ENCODE data around the gene ATP6V0D1. TPM values are rescaled to one million over a fixed set of nuclear protein-coding genes. Genes with fewer than 3 reads are reported as not detected.

The ATP6V0D1 gene
- total RNA-seq, 1 experiment from 2014 or later, result 76.6 TPM

DNA sequence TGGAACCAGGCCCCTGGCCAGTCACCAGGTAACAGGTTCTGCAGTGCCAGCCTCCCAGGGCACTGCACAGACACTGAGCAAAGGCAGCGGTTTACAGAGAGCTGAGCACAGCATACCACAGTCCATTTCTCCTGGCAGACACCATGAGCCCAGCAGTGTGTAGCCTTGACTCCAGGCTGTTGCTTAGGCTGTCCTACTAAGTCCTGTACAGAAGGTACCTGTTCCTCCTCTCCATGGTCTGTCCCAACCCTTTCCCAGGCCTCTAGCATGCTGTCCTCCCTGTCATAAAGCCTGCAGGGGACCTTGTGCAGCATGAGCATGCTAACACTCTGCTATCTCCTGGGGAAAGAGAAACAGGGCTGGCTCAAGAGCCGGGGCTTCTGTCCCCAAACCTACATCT lies 20.0 kb downstream of the ATP6V0D1 start:
- H3K79me2 ChIP-seq (ENCODE audit: low read length), result peaks cover 27% of the 10 kb centered on the region
- peaks cover 6% of the 10 kb centered on the region; the same call in 1 of the 2 replicates for H4K20me1 ChIP-seq (ENCODE audit: low read length)
- intact Hi-C loops (cut with micrococcal nuclease), result no loop called here
- no peak overlapping the region for H3K4me2 ChIP-seq (ENCODE audit: low read length)
- H3K4me3 ChIP-seq (ENCODE audit: low read length), result no peak overlapping the region
- ChIA-PET CTCF (no interaction called here), POLR2A (ENCODE audit: unreplicated experiment) (no interaction called here)
- TF ChIP-seq EZH2phosphoT487 (IDR thresholded peaks at IDR 0.05; ENCODE audit: borderline replicate concordance, low read length), result no peak
- H3K36me3 ChIP-seq (ENCODE audit: low read depth, low read length), result no peaks in the 10 kb centered on the region
- H2AFZ ChIP-seq (ENCODE audit: low read length), result no peak overlapping the region
- no peaks in the 10 kb centered on the region for H3K9me3 ChIP-seq (ENCODE audit: low read length)
- peaks cover 5% of the 10 kb centered on the region for H3K4me1 ChIP-seq (ENCODE audit: insufficient read depth, low read length)
- ATAC-seq, result no peak
- H3K9me2 ChIP-seq (replicated peaks; ENCODE audit: low read length), result no peaks in the 10 kb centered on the region
- H3F3A ChIP-seq (ENCODE audit: low read length, unreplicated experiment), result no peaks in the 10 kb centered on the region
- BruUV-seq (replicated peaks), result no TSS peak
- no peaks in the 10 kb centered on the region for H3K27me3 ChIP-seq (ENCODE audit: low read length)
- H3K9ac ChIP-seq (ENCODE audit: low read length), result no peak overlapping the region
- no peak overlapping the region for H3K27ac ChIP-seq (ENCODE audit: low read length)
- DNase-seq, result no peak

DNA sequence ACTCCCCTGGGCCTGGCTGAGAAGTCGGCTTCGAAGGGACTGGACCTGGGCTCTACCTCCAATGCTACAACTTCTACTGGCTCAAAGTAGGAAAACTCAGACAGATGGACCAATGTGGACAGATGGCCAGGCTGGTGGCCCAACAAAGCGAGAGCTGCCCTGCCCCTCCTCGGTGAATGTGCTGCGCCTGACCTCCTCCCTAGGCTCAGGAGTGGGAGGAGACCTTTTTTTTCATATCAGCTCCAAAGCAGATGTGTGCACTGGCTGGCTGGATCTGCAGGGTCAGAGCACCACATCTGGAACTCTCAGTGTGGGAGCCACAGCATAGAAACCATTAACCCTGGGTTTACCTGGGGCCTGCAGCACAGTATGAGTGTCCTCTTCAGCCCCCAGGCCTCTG lies 20.8 kb downstream of the ATP6V0D1 start:
- Histone ChIP-seq H3K36me3 (ENCODE audit: low read depth, low read length) (no peaks in the 10 kb centered on the region), H3K27ac (ENCODE audit: low read length) (no peak overlapping the region), H2AFZ (ENCODE audit: low read length) (no peak overlapping the region), H3K4me3 (ENCODE audit: low read length) (no peak overlapping the region), H3K4me2 (ENCODE audit: low read length) (no peak overlapping the region), H3K27me3 (ENCODE audit: low read length) (no peaks in the 10 kb centered on the region), H3K9me2 (replicated peaks; ENCODE audit: low read length) (no peaks in the 10 kb centered on the region), H3K4me1 (ENCODE audit: insufficient read depth, low read length) (no peaks in the 10 kb centered on the region; the same call in 1 of the 2 replicates), H4K20me1 (ENCODE audit: low read length) (peaks cover 2% of the 10 kb centered on the region; the same call in 1 of the 2 replicates), H3F3A (ENCODE audit: low read length, unreplicated experiment) (no peaks in the 10 kb centered on the region), H3K79me2 (ENCODE audit: low read length) (peaks cover 21% of the 10 kb centered on the region), H3K9me3 (ENCODE audit: low read length) (no peaks in the 10 kb centered on the region), H3K9ac (ENCODE audit: low read length) (no peak overlapping the region)
- no peak for ATAC-seq
- CTCF ChIA-PET, result no interaction called here
- no peak for TF ChIP-seq EZH2phosphoT487 (IDR thresholded peaks at IDR 0.05; ENCODE audit: borderline replicate concordance, low read length)
- no peak for TF ChIP-seq EZH2 (IDR thresholded peaks at IDR 0.05; ENCODE audit: low read length, unreplicated experiment)
- TF ChIP-seq, protein P1, sequence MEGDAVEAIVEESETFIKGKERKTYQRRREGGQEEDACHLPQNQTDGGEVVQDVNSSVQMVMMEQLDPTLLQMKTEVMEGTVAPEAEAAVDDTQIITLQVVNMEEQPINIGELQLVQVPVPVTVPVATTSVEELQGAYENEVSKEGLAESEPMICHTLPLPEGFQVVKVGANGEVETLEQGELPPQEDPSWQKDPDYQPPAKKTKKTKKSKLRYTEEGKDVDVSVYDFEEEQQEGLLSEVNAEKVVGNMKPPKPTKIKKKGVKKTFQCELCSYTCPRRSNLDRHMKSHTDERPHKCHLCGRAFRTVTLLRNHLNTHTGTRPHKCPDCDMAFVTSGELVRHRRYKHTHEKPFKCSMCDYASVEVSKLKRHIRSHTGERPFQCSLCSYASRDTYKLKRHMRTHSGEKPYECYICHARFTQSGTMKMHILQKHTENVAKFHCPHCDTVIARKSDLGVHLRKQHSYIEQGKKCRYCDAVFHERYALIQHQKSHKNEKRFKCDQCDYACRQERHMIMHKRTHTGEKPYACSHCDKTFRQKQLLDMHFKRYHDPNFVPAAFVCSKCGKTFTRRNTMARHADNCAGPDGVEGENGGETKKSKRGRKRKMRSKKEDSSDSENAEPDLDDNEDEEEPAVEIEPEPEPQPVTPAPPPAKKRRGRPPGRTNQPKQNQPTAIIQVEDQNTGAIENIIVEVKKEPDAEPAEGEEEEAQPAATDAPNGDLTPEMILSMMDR (conservative IDR thresholded peaks at IDR 0.05; ENCODE audit: low read depth, low read length), result no peak
- no TSS peak for BruUV-seq (replicated peaks)
- POLR2A ChIA-PET (ENCODE audit: unreplicated experiment), result no interaction called here
- DNase-seq, result no peak
- intact Hi-C loops (cut with micrococcal nuclease), result no loop called here

DNA sequence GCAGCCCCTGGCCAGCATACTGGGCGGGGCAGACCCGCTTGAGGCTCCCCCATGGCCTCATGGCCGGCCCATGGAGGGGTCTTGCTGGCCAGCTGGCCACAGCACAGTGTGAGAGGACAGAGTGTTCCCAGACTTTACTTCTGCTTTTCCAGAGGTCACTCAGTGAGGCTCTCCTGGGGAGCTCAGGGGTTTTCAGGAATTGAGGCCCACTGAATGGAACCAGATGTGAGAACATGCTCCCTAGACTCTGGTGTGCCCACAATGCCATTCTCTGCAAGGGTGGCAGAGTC lies 21.2 kb downstream of the ATP6V0D1 start:
- no TSS peak for BruUV-seq (replicated peaks)
- Histone ChIP-seq H3K79me2 (ENCODE audit: low read length) (peaks cover 18% of the 10 kb centered on the region), H3K27ac (ENCODE audit: low read length) (no peak overlapping the region), H3K4me2 (ENCODE audit: low read length) (no peak overlapping the region), H3K27me3 (ENCODE audit: low read length) (no peaks in the 10 kb centered on the region), H3F3A (ENCODE audit: low read length, unreplicated experiment) (no peaks in the 10 kb centered on the region), H3K9me2 (replicated peaks; ENCODE audit: low read length) (no peaks in the 10 kb centered on the region), H3K9ac (ENCODE audit: low read length) (no peak overlapping the region), H3K4me3 (ENCODE audit: low read length) (no peak overlapping the region), H4K20me1 (ENCODE audit: low read length) (no peaks in the 10 kb centered on the region), H2AFZ (ENCODE audit: low read length) (no peak overlapping the region), H3K4me1 (ENCODE audit: insufficient read depth, low read length) (no peaks in the 10 kb centered on the region; the same call in 1 of the 2 replicates), H3K9me3 (ENCODE audit: low read length) (no peaks in the 10 kb centered on the region), H3K36me3 (ENCODE audit: low read depth, low read length) (no peaks in the 10 kb centered on the region)
- ChIA-PET POLR2A (ENCODE audit: unreplicated experiment) (no interaction called here), CTCF (no interaction called here)
- no peak for ATAC-seq
- no peak for TF ChIP-seq EZH2phosphoT487 (IDR thresholded peaks at IDR 0.05; ENCODE audit: borderline replicate concordance, low read length)
- TF ChIP-seq, protein P1 (conservative IDR thresholded peaks at IDR 0.05; ENCODE audit: low read depth, low read length), result no peak
- TF ChIP-seq EZH2 (IDR thresholded peaks at IDR 0.05; ENCODE audit: low read length, unreplicated experiment), result no peak
- DNase-seq, result no peak
- intact Hi-C loops (cut with micrococcal nuclease), result no loop called here

All from PC-3 (cell line).